Measurements from ENCODE around the gene TP53RK. TPM values are rescaled to one million over a fixed set of nuclear protein-coding genes. Genes with fewer than 3 reads are reported as not detected.
A peak's percentile ranks its signal among the peaks of the same experiment; 100 is the strongest.

The TP53RK gene
- total and polyA plus RNA-seq, 2 of the 13 experiments (the other 11 are each of a cell fraction or from before 2014, with no cell fraction given) = 12.9 to 25.5 TPM

- TF ChIP-seq, protein P1, sequence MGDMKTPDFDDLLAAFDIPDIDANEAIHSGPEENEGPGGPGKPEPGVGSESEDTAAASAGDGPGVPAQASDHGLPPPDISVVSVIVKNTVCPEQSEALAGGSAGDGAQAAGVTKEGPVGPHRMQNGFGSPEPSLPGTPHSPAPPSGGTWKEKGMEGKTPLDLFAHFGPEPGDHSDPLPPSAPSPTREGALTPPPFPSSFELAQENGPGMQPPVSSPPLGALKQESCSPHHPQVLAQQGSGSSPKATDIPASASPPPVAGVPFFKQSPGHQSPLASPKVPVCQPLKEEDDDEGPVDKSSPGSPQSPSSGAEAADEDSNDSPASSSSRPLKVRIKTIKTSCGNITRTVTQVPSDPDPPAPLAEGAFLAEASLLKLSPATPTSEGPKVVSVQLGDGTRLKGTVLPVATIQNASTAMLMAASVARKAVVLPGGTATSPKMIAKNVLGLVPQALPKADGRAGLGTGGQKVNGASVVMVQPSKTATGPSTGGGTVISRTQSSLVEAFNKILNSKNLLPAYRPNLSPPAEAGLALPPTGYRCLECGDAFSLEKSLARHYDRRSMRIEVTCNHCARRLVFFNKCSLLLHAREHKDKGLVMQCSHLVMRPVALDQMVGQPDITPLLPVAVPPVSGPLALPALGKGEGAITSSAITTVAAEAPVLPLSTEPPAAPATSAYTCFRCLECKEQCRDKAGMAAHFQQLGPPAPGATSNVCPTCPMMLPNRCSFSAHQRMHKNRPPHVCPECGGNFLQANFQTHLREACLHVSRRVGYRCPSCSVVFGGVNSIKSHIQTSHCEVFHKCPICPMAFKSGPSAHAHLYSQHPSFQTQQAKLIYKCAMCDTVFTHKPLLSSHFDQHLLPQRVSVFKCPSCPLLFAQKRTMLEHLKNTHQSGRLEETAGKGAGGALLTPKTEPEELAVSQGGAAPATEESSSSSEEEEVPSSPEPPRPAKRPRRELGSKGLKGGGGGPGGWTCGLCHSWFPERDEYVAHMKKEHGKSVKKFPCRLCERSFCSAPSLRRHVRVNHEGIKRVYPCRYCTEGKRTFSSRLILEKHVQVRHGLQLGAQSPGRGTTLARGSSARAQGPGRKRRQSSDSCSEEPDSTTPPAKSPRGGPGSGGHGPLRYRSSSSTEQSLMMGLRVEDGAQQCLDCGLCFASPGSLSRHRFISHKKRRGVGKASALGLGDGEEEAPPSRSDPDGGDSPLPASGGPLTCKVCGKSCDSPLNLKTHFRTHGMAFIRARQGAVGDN (CRISPR knock-in tag; IDR thresholded peaks at IDR 0.05) = no peak
- peak; percentile 62; the same call in 1 of the 2 replicates for TF ChIP-seq ARNTL (CRISPR knock-in tag; IDR thresholded peaks at IDR 0.05)
- TF ChIP-seq, protein P2, sequence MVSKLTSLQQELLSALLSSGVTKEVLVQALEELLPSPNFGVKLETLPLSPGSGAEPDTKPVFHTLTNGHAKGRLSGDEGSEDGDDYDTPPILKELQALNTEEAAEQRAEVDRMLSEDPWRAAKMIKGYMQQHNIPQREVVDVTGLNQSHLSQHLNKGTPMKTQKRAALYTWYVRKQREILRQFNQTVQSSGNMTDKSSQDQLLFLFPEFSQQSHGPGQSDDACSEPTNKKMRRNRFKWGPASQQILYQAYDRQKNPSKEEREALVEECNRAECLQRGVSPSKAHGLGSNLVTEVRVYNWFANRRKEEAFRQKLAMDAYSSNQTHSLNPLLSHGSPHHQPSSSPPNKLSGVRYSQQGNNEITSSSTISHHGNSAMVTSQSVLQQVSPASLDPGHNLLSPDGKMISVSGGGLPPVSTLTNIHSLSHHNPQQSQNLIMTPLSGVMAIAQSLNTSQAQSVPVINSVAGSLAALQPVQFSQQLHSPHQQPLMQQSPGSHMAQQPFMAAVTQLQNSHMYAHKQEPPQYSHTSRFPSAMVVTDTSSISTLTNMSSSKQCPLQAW (CRISPR knock-in tag; IDR thresholded peaks at IDR 0.05) = peak; percentile 67; the same call in 1 of the 2 replicates
- TF ChIP-seq ZNF746 (CRISPR knock-in tag; IDR thresholded peaks at IDR 0.05) = peak; percentile 90
- peak; percentile 73; the same call in 1 of the 2 replicates for TF ChIP-seq DNMT3B (CRISPR knock-in tag; conservative IDR thresholded peaks at IDR 0.05)
- peak; percentile 91 for TF ChIP-seq ZNF335 (CRISPR knock-in tag; IDR thresholded peaks at IDR 0.05)
- TF ChIP-seq SMARCC2 (IDR thresholded peaks at IDR 0.05) = no peak; the same call in 1 of the 2 replicates
- peak; percentile 98 for TF ChIP-seq RXRB (CRISPR knock-in tag; IDR thresholded peaks at IDR 0.05; ENCODE audit: borderline replicate concordance)
- TF ChIP-seq, protein P3, sequence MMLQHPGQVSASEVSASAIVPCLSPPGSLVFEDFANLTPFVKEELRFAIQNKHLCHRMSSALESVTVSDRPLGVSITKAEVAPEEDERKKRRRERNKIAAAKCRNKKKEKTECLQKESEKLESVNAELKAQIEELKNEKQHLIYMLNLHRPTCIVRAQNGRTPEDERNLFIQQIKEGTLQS (CRISPR knock-in tag; IDR thresholded peaks at IDR 0.05) = peak; percentile 87
- TF ChIP-seq ZBTB7A (CRISPR knock-in tag; IDR thresholded peaks at IDR 0.05) = 0 out of 2 replicates have a peak, but pooled peaks have one; percentile 24
- TF ChIP-seq SAFB2 (CRISPR knock-in tag; IDR thresholded peaks at IDR 0.05; ENCODE audit: borderline replicate concordance, low read depth) = no peak
- no peak; the same call in 1 of the 2 replicates for TF ChIP-seq KMT2B (CRISPR knock-in tag; IDR thresholded peaks at IDR 0.05)
- TF ChIP-seq, protein P4, sequence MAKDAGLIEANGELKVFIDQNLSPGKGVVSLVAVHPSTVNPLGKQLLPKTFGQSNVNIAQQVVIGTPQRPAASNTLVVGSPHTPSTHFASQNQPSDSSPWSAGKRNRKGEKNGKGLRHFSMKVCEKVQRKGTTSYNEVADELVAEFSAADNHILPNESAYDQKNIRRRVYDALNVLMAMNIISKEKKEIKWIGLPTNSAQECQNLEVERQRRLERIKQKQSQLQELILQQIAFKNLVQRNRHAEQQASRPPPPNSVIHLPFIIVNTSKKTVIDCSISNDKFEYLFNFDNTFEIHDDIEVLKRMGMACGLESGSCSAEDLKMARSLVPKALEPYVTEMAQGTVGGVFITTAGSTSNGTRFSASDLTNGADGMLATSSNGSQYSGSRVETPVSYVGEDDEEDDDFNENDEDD (CRISPR knock-in tag; IDR thresholded peaks at IDR 0.05; ENCODE audit: borderline replicate concordance) = peak; percentile 79; the same call in 1 of the 2 replicates
- no peak for TF ChIP-seq SRSF9 (IDR thresholded peaks at IDR 0.05; ENCODE audit: borderline replicate concordance, insufficient read depth, low read depth, low read length, poor library complexity, severe bottlenecking)
- TF ChIP-seq ZNF605 (CRISPR knock-in tag; IDR thresholded peaks at IDR 0.05) = peak; percentile 80
- TF ChIP-seq, protein P5, sequence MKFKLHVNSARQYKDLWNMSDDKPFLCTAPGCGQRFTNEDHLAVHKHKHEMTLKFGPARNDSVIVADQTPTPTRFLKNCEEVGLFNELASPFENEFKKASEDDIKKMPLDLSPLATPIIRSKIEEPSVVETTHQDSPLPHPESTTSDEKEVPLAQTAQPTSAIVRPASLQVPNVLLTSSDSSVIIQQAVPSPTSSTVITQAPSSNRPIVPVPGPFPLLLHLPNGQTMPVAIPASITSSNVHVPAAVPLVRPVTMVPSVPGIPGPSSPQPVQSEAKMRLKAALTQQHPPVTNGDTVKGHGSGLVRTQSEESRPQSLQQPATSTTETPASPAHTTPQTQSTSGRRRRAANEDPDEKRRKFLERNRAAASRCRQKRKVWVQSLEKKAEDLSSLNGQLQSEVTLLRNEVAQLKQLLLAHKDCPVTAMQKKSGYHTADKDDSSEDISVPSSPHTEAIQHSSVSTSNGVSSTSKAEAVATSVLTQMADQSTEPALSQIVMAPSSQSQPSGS (CRISPR knock-in tag; IDR thresholded peaks at IDR 0.05) = peak; percentile 93
- peak; percentile 39; the same call in 1 of the 2 replicates for TF ChIP-seq ZNF607 (CRISPR knock-in tag; IDR thresholded peaks at IDR 0.05; ENCODE audit: borderline replicate concordance)
- TF ChIP-seq, protein P6, sequence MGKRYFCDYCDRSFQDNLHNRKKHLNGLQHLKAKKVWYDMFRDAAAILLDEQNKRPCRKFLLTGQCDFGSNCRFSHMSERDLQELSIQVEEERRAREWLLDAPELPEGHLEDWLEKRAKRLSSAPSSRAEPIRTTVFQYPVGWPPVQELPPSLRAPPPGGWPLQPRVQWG (CRISPR knock-in tag; IDR thresholded peaks at IDR 0.05; ENCODE audit: borderline replicate concordance, low read depth) = no peak
These were observed 18.4 kb downstream of the TP53RK start (continued) for GRCh38 chr20:46670585-46671584.

Data from HepG2 (cell line).